Kidney (tissue), 14 donors: Measurements from ENCODE around the gene TXNRD1. TPM values are rescaled to one million over a fixed set of nuclear protein-coding genes. Genes with fewer than 3 reads are reported as not detected.

Experiments
- DNase-seq, 5 donors: peaks; one replicate each; pipeline ENCODE4 v3.0.0-alpha.2; 2013 to 2020
- FAIRE-seq: peaks from 2 replicates; lab custom pipeline; 2012; peaks lifted over from hg19 to GRCh38; lab: Jason Lieb, UNC
- H3K27ac ChIP-seq, 2 donors: one replicate each; pipeline ENCODE4 v1.7.0; 2013; ENCODE audit warnings: low read depth in 2 of 2, low read length in 2 of 2, inconsistent platforms in 1 of 2
- H3K27me3 ChIP-seq: one replicate; pipeline ENCODE4 v1.7.1; 2013; ENCODE audit warnings: low read length, inconsistent platforms; ENCODE audit not compliant: control insufficient read depth, insufficient read depth
- H3K36me3 ChIP-seq, 3 donors: one replicate each; pipeline versions ENCODE4 v1.7.0 to v1.7.1; 2013; ENCODE audit warnings: low read length in 3 of 3, control low read depth in 1 of 3, inconsistent platforms in 1 of 3; ENCODE audit not compliant: insufficient read depth in 3 of 3, control insufficient read depth in 2 of 3
- H3K4me1 ChIP-seq, 3 donors: one replicate each; pipeline versions ENCODE4 v1.7.0 to v1.7.1; 2013; ENCODE audit warnings: low read length in 3 of 3, inconsistent platforms in 1 of 3, low read depth in 1 of 3; ENCODE audit not compliant: control insufficient read depth in 2 of 3, insufficient read depth in 2 of 3
- H3K4me3 ChIP-seq, 3 donors: one replicate each; pipeline versions ENCODE4 v1.7.0 to v1.8.1; 2013; ENCODE audit warnings: low read length in 3 of 3, control low read depth in 1 of 3, inconsistent platforms in 1 of 3
- H3K9ac ChIP-seq, 3 donors: one replicate each; pipeline versions ENCODE4 v1.7.0 to v1.7.1; 2013; ENCODE audit warnings: low read length in 3 of 3, control low read depth in 1 of 3, inconsistent platforms in 1 of 3
- H3K9me3 ChIP-seq, 3 donors: one replicate each; pipeline versions ENCODE4 v1.7.0 to v1.7.1; 2013; ENCODE audit warnings: low read length in 3 of 3, control low read depth in 1 of 3, inconsistent platforms in 1 of 3; ENCODE audit not compliant: control insufficient read depth in 2 of 3, insufficient read depth in 1 of 3
- CTCF ChIP-seq: IDR thresholded peaks from 3 replicates; pipeline ENCODE4 v1.5.1; 2012; ENCODE audit warnings: mild to moderate bottlenecking, moderate library complexity, borderline replicate concordance; ENCODE audit not compliant: insufficient read depth; ENCODE audit errors: extremely low read depth
- intact Hi-C: fragments of 100-400 bp; cut with DNase I; formaldehyde crosslinking; loops from one replicate; pipeline ENCODE4 v1.11.1; 2022
- polyA plus RNA-seq: library from polyadenylated mRNA; stranded (reverse); fragments of 350-450 nt; fragmentation: Illumina TruSeq; extraction: RNeasy Lipid Tissue Mini Kit (QIAGEN cat#74804); gene quantifications from one replicate; pipeline ENCODE4 v1.2.3, GENCODE V29; 2014; ENCODE audit warnings: low read depth, low replicate concordance; ENCODE audit not compliant: insufficient read depth
- total RNA-seq: library from RNA; stranded (reverse); fragmentation: NEBNext Ultra II Directional; extraction: Animal tissue kit (Norgen Biotek cat#: 25700); gene quantifications from one replicate; pipeline ENCODE4 v1.2.1, GENCODE V29; 2021
- donor health status: control.
- donor health status: control.
- donor health status: control.
- donor health status: control.
- donor health status: control.
- donor health status: DM: yes; HTN: yes; CAD: no.
- donor health status: Normal renal cell carcinoma (clear cell type).

Gene TXNRD1
- total and polyA plus RNA-seq, 2 donors from 2014 or later, result 45.0 to 73.2 TPM

GRCh38 chr12:104299842-104300481 lies 84.4 kb downstream of the TXNRD1 start:
- Histone ChIP-seq H3K9me3 (no peaks in the 10 kb centered on the region), H3K36me3 (peaks cover 0 to 4% (median 0%) of the 10 kb centered on the region in 3 donors), H3K27me3 (no peaks in the 10 kb centered on the region), H3K9ac (no peak overlapping the region), H3K27ac (no peak overlapping the region), H3K4me1 (peaks cover 0 to 14% (median 13%) of the 10 kb centered on the region in 3 donors), H3K4me3 (no peak overlapping the region)
- FAIRE-seq, result no peak
- TF ChIP-seq CTCF, result no peak
- DNase-seq, result no peak
- intact Hi-C loops, result no loop called here

- peak within 1 kb of the TSS; percentile 37 to 78 (median 41) for H3K9ac ChIP-seq
- H3K4me1 ChIP-seq, result peaks cover 0 to 14% (median 13%) of the 10 kb centered on the region in 3 donors
- no peak for TF ChIP-seq CTCF
- intact Hi-C loops, result no loop called here
- no peaks in the 10 kb centered on the region for H3K27me3 ChIP-seq
- FAIRE-seq (no peak), DNase-seq (peak; percentile 91 to 97 (median 92))
- H3K36me3 ChIP-seq, result no peaks in the 10 kb centered on the region
- no peaks in the 10 kb centered on the region for H3K9me3 ChIP-seq
- peak within 1 kb of the TSS; percentile 51 to 83 for H3K27ac ChIP-seq
- peak within 1 kb of the TSS; percentile 63 to 82 (median 64) for H3K4me3 ChIP-seq
These were observed 88.1 kb downstream of the TXNRD1 start, which contains the start of gene EID3 for GRCh38 chr12:104303538-104304151. EID3 (plus strand) TSS chr12:104303739; CDS start chr12:104303935, 196 bp downstream.

- H3K4me3 ChIP-seq, result peak overlapping the region; percentile 63 to 82 (median 64)
- no peaks in the 10 kb centered on the region for H3K27me3 ChIP-seq
- H3K27ac ChIP-seq, result peak overlapping the region; percentile 51 to 83
- H3K9me3 ChIP-seq, result no peaks in the 10 kb centered on the region
- FAIRE-seq (no peak), DNase-seq (no peak)
- peaks cover 0 to 14% (median 13%) of the 10 kb centered on the region in 3 donors for H3K4me1 ChIP-seq
- H3K36me3 ChIP-seq, result no peaks in the 10 kb centered on the region
- TF ChIP-seq CTCF, result no peak
- intact Hi-C loops, result no loop called here
- peak overlapping the region; percentile 37 to 78 (median 41) for H3K9ac ChIP-seq
These were observed 88.9 kb downstream of the TXNRD1 start for GRCh38 chr12:104304261-104305009.
